ENCODE data around the gene SLC38A10.

The SLC38A10 gene

DNA sequence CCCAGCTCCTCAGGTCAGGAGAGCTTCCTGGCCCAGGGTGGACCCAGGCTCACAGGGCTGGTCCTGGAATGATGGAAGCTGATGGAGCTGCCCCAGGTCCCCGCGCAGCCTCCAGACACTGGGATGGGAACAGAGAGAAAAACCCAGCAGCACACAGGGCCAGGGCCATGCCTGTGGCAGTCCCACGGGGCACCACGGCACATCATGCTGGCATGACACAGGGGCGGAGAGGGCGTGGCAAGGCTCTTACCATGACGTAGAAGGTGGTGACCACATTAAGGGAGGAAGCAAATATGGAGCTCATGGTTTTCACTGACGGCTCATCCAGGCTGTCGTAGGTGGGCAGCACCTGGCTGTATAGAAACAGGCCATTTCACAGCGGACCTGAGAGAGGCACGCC is 18.3 kb downstream of the SLC38A10 start:
- DNase-seq (ENCODE audit: low read depth): no peak

DNA sequence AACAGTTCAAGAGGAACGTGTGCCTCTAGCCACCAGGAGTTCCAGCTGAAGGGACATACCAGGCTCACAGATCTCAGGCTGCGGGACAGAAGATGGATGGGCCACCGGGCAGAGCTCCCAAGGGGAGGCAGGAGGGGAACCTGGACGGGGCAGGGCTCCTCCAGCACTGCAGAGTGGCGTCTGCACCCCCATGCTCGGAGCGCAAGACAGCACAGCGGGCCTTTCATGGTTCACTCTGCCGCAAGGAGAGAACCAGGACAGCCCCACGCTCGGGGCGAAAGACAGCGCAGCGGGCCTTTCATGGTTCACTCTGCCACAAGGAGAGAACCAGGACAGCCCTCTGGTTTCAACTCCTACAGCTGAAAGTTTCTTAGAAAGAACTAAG is 20.6 kb downstream of the SLC38A10 start:
- DNase-seq (ENCODE audit: low read depth): no peak

GRCh38 chr17:81273698-81274470 is 21.2 kb downstream of the SLC38A10 start:
- no peak for DNase-seq (ENCODE audit: low read depth)

DNA sequence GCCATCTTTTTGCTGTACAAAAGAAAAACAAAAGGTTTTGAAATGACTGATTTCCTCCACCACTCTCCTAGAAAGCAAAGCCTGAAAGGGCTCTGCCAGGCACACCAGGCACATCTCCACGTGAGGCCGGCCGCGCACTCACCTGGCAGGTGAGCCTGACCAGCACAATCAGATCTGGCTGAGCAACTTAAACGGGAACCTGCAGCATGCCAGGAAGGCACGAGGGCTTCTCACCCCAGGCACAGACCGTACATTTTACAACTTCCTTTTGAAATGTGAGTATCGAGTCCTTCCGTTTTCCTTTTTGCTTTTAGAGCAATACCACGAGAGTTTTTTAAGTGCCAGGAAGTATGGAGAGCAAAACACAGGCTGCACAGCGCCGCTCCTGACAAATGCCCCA is 22.5 kb downstream of the SLC38A10 start:
- no peak for DNase-seq (ENCODE audit: low read depth)

GRCh38 chr17:81271226-81271625 is 23.9 kb downstream of the SLC38A10 start:
- no peak for DNase-seq (ENCODE audit: low read depth)

- no peak for DNase-seq (ENCODE audit: low read depth)
These were observed 24.8 kb downstream of the SLC38A10 start for GRCh38 chr17:81270279-81270678.

DNA sequence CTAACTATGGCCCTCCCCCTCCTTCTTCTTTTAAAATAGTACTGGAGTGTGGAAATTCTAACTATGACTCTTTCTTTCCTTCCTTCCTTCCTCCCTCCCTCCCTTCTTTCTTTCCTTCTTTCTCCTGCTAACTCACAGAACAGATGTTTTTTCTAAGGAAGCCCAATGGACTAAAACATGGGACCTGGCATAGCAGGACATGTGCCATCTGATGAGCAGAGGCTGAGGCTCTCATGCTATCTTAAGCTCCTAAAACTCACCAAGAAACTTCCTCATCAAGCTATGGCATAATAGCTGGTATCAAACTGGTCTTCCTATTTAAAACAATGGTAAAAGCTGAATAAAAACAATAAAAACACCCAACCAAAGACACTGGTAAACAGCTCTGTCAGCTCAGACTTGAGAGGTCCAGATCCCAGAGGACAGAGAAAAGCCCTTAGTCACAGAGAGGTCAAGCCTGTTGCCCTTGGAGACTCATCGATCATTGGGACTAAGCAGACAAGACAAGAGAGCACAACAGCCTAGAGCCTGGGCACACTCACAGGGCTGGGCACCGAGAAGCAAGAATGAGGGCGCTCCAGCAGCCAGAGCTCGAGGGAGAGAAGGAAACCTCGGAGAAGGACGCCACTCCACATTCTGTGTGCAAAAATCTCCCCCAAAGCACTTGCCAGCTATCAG is 27.6 kb downstream of the SLC38A10 start:
- DNase-seq (ENCODE audit: low read depth): no peak

DNA sequence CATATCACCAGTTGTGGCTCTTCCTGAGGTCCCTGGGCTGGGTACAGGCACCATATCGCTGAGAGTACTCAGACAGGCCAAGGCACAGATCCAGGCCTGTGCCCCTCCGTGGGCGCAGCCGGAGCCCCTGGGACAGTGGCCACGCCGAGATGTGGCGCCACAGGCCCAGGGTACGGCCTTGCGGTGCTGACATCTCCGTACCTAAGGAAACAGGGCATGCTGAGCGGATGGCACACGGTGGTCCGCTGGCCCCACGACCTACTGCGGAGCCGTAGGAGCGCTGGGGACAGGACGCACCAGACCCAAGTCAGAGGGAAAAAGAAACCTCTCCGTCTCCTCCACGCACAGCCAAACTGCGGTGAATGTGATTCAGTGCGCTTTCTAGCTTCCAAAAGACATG is 29.5 kb downstream of the SLC38A10 start:
- no peak for DNase-seq (ENCODE audit: low read depth)

DNA sequence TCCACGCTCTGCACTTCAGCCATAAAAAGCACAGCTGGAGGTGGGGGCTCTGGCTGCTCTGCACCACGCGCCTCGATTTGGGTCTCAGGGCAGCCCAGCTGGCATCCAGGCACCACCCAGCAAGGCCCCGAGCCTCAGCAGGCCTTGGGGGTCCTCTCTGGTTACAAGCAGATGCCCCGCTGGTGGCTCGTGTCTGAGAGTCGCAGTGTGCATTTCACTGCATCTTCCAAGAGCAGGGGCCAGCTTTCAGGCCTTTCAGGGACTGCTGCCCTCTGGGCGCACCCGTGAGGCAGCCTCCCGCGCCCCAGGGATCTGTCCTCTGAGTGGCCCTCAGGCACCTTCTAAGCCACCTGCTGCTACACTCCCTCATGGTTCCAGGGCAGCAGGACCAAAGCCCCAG is 30.5 kb downstream of the SLC38A10 start:
- DNase-seq (ENCODE audit: low read depth): no peak

- no peak for DNase-seq (ENCODE audit: low read depth)
These were observed 31.5 kb downstream of the SLC38A10 start for GRCh38 chr17:81263371-81264181.

DNA sequence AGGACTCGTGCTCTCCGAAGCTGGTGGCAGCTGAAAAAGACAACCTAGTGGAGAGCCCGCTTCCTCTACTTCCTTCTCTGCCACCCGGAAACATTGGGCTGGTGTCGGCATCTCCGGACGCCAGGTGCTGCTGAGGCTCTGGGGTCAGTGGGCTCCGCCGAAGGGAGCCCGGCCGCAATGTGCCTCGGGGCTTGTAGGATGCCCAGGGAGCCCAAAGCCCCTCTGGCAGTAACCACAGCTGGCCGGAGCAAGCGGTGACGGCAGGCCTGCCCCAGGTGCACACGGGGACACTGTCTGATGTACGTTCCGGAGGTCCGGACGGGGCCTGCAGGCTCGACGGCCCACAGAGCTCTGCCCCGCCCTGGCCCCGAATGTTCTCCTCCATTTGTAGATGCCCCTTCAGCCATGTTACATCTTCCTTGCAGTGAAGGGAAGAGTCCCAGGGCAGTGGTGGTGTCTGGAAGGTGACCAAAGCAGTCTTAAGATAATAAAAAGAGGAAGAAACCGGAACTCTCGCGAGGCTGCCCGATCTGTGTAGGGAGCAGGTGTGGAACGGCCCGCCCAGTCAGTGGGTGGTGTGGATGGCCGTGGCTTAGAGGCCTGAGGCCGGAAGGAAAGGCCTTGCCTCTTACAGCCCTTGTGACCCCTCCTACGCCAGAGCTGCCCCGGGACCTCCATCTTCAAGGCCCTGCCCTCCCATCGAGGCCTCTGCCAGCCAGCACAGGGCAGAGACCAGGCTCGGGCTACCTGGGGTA is 33.3 kb downstream of the SLC38A10 start:
- no peak for DNase-seq (ENCODE audit: low read depth)

DNA sequence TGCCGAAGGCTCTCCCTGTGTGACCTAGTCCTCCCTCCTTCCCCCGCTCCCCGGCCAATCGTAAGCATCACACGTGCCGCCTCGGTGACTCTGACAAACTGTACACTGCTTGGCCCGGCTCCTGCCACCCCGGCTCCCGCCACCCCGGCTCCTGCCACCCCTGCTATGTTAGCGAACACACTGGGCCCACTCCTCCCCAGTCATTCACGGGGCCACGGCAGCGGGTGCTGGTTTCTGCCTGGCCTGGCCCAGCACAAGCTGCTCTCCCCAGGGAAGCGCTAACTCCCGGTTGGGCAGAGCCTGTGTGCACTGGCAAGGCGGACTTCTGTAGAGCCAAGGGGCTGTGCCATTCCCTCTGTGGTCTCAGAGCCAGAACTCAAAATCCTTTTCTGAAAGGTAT is 34.0 kb downstream of the SLC38A10 start:
- DNase-seq (ENCODE audit: low read depth): no peak

DNA sequence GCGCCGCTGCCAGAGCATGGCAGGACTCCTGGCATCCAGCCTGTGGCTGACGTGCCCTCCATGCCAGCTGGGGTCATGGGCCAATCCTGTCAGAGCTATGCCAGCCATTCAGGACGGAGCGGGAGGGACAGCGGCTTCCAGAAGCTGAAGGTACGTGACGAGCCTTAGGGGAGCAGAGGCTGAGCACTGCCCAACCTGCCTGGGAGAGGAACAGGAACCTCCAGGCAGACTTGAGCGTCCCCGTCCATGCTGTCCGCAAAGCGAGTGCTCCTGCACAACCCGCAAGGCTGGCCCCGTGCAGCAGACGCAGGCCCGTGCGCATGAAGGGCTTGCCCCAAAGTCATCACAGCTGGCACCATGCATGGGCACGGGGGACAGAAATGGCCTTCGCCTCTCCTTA is 34.5 kb downstream of the SLC38A10 start:
- DNase-seq (ENCODE audit: low read depth): no peak

GRCh38 chr17:81260171-81260570 is 34.9 kb downstream of the SLC38A10 start:
- DNase-seq (ENCODE audit: low read depth): no peak

GRCh38 chr17:81259058-81259605 is 36.0 kb downstream of the SLC38A10 start:
- DNase-seq (ENCODE audit: low read depth): no peak

DNA sequence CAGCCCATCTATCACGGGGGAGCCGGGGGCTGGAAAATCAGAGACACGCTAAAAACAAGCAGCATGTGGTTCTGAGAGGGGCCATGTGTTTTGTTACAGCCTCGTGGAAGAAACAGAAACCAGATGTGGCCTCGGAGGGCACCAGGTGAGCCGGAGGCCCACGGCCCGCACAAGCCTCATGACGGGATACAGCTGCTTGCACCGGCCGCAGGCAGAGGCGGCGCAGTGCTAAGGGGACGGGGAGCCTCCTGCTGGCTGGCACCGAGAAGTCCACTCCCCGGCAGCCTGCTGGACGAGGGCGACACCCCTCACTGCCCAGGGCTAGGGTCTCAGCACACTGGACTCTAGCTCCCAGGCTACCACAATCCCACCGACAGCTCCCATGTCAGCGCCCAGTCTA is 36.8 kb downstream of the SLC38A10 start:
- no peak for DNase-seq (ENCODE audit: low read depth)

- no peak for DNase-seq (ENCODE audit: low read depth)
These were observed 37.6 kb downstream of the SLC38A10 start for GRCh38 chr17:81257533-81257932.

GRCh38 chr17:81256616-81257015 is 38.5 kb downstream of the SLC38A10 start:
- DNase-seq (ENCODE audit: low read depth): no peak

DNA sequence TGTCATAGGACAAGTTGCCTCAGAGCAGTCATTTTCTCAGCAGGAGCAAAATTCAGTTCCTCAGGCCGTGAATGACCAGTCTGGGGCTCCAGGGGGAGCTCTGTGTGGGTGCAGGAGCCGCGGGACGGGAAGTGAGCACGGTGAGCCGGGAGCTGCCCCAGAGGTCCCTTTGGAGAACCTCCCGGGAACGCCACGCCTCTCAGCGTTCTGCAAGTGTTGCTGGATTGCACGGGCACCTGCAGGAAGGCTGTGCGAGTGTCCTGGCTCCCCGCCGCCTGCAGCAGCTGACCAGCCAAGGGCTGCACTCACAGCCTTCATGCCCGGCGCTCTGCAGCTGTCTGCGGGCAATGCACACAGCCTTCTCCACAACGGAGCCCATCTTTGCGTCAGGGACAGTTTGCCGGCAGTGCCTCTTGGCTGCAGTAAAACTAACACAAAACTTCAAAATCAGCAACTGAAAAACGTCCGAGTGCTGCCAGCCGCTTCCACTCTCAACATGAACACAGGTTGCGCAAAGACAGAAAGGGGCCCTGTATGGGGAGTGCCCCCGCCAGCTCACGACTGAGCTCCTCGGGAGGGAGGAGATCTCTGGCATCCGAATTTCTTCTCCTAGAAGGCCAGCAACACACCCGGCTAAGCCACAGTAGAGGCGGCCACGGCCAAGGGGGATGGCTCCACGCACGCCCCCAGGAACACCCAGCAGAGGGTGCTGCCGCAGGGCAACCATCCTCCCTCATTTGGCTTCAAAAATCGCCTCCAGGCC is 40.0 kb downstream of the SLC38A10 start:
- DNase-seq (ENCODE audit: low read depth): no peak

DNA sequence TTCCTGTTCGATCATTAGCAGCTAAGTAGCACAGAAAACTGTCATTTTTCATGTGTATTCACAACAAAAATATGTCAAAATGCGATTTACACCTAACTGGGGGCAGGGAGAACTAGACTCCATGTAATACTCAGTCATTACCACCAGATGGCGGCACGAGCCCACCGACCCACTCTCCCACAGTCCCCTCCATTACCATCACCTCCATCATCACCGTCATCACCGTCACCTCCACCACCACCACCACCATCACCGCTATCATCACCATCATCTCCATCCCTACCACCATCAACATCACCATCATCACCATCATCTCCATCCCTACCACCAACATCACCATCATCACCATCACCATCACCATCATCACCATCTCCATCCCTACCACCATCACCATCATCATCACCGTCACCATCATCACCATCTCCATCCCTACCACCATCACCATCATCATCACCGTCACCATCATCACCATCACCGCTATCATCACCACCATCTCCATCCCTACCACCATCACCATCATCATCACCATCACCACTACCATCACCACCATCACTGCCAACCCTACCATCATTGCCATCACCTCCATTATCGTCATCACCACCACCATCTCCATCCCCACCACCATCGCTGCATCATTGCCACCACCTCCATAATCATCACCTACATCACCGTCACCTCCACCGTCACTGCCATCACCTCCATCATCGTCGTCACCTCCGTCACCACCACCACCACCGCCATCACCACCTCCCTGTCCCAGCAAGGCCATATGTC is 41.6 kb downstream of the SLC38A10 start:
- DNase-seq (ENCODE audit: low read depth): peak; percentile 38
